ENCODE measurements around the gene KAT2B. TPM values are rescaled to one million over a fixed set of nuclear protein-coding genes. Genes with fewer than 3 reads are reported as not detected.

The KAT2B gene
- total and polyA plus RNA-seq, 10 donors: 13.6 to 64.3 (median 54.1) TPM

DNA sequence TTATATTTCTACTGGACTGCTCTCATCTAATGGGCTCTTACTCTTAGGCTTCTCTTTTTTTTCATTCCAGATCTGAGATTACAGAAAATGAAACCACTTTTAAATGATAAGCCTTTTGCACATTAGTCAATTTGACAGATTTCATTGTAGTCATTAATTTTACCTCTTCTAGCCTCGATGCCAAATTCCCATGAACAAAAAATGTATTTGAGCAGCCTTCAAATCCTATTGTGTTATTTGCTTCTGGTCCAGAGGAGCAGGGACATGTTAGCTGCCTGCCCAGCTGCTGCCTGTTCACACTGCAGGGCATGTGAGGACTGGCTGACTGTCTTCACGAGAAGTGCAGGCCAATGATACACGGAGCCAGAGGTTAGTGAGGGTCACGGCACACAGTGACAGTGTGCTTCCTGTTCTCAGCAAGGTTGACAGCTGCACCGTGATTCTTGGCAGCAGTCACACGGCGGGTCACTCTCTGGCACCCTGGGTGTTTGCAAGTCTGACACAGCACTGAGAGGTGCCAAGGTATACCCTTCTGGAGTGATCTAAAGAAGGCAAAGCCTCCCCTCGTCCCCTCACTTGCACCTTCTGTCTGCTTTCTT, 40.8 kb downstream of the KAT2B start:
- Histone ChIP-seq H3K27me3 (replicated peaks in 1 of 7) (no peaks in the 10 kb centered on the region), H3K4me1 (peaks cover 12 to 23% (median 17%) of the 10 kb centered on the region in 6 donors), H3K4me3 (no peak overlapping the region), H3K27ac (peak overlapping the region in 6 of 8 donors; percentile 16 to 68 (median 48)), H3K36me3 (peaks cover 0 to 39% (median 1%) of the 10 kb centered on the region in 6 donors), H3K9me3 (no peaks in the 10 kb centered on the region)
- intact Hi-C loops (cut with DNase I; ENCODE audit: low total_unique reads): no loop called here
- 14 to 22% (median 20%) methylated on average over 7 to 8 of the region's 8 CpGs for WGBS, 5 donors
- TF ChIP-seq POLR2AphosphoS5 (IDR thresholded peaks at IDR 0.05): peak; percentile 72 to 91 (median 89)
- TF ChIP-seq POLR2A (IDR thresholded peaks at IDR 0.05): no peak
- DNase-seq: peak; percentile 88

- no peak overlapping the region for H3K27ac ChIP-seq
- TF ChIP-seq POLR2A (IDR thresholded peaks at IDR 0.05): no peak
- TF ChIP-seq POLR2AphosphoS5 (IDR thresholded peaks at IDR 0.05): no peak
- TF ChIP-seq, protein P1, sequence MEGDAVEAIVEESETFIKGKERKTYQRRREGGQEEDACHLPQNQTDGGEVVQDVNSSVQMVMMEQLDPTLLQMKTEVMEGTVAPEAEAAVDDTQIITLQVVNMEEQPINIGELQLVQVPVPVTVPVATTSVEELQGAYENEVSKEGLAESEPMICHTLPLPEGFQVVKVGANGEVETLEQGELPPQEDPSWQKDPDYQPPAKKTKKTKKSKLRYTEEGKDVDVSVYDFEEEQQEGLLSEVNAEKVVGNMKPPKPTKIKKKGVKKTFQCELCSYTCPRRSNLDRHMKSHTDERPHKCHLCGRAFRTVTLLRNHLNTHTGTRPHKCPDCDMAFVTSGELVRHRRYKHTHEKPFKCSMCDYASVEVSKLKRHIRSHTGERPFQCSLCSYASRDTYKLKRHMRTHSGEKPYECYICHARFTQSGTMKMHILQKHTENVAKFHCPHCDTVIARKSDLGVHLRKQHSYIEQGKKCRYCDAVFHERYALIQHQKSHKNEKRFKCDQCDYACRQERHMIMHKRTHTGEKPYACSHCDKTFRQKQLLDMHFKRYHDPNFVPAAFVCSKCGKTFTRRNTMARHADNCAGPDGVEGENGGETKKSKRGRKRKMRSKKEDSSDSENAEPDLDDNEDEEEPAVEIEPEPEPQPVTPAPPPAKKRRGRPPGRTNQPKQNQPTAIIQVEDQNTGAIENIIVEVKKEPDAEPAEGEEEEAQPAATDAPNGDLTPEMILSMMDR (IDR thresholded peaks at IDR 0.05 in 8 of 11, conservative IDR thresholded peaks at IDR 0.05 in 3 of 11): no peak
- intact Hi-C loops (cut with DNase I; ENCODE audit: low total_unique reads): no loop called here
- no peak for DNase-seq
- no peak overlapping the region for H3K4me3 ChIP-seq
- H3K27me3 ChIP-seq (replicated peaks in 1 of 7): no peaks in the 10 kb centered on the region
- H3K9me3 ChIP-seq: no peaks in the 10 kb centered on the region
- peaks cover 0 to 39% (median 7%) of the 10 kb centered on the region in 6 donors for H3K36me3 ChIP-seq
- peaks cover 12 to 23% (median 17%) of the 10 kb centered on the region in 6 donors for H3K4me1 ChIP-seq
Measured at GRCh38 chr3:20083253-20083652, 43.0 kb downstream of the KAT2B start.

GRCh38 chr3:20083953-20084352, 43.7 kb downstream of the KAT2B start:
- Histone ChIP-seq H3K4me3 (no peak overlapping the region), H3K4me1 (peaks cover 12 to 23% (median 17%) of the 10 kb centered on the region in 6 donors), H3K36me3 (peaks cover 0 to 34% (median 7%) of the 10 kb centered on the region in 6 donors), H3K9me3 (peaks cover 0 to 3% (median 0%) of the 10 kb centered on the region in 8 donors), H3K27ac (no peak overlapping the region), H3K27me3 (replicated peaks in 1 of 7) (no peaks in the 10 kb centered on the region)
- TF ChIP-seq, protein P1 (IDR thresholded peaks at IDR 0.05 in 8 of 11, conservative IDR thresholded peaks at IDR 0.05 in 3 of 11): no peak
- no peak for TF ChIP-seq POLR2AphosphoS5 (IDR thresholded peaks at IDR 0.05)
- no peak for TF ChIP-seq POLR2A (IDR thresholded peaks at IDR 0.05)
- no peak for DNase-seq
- 95 to 100% (median 97%) methylated on average over 2 of the region's 2 CpGs for WGBS, 5 donors
- intact Hi-C loops (cut with DNase I; ENCODE audit: low total_unique reads): no loop called here

DNA sequence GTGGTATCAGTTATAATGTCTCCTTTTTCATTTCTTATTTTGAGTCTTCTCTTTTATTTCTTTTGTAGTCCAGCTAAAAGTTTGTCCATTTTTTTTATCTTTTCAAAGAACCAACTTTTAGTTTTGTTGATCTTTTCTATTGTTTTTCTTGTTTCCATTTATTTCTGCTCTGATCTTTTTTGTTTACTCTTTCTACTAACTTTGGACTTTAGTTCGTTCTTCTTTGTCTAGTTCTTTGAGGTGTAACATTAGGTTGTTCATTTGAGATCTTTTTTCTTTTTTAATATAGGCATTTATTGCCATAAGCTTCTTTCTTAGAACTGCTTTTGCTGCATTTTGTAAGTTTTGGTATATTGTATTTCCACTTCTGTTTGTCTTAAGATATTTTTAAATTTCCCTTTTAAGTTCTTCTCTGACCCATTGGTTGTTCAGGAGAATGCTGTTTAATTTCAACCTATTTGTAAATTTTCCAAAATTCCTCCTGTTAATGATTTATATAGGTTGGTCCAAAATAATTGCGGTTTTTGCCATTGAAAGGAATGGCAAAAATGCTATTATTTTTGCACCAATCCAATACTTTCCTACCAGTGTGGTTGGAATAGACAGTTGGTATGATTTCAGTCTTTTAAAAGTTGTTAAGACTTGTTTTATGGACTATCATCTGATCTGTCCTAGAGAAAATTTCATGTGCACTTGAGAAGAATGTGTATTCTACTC, 51.2 kb downstream of the KAT2B start:
- Histone ChIP-seq H3K9me3 (peaks cover 0 to 20% (median 16%) of the 10 kb centered on the region in 8 donors), H3K4me3 (no peak overlapping the region), H3K27ac (no peak overlapping the region), H3K4me1 (no peaks in the 10 kb centered on the region), H3K27me3 (replicated peaks in 1 of 7) (no peaks in the 10 kb centered on the region), H3K36me3 (peaks cover 0 to 67% (median 14%) of the 10 kb centered on the region in 6 donors)
- WGBS, 5 donors: 95 to 100% (median 97%) methylated on average over 2 of the region's 2 CpGs
- intact Hi-C loops (cut with DNase I; ENCODE audit: low total_unique reads): no loop called here
- no peak for DNase-seq
- no peak for TF ChIP-seq POLR2A (IDR thresholded peaks at IDR 0.05)

GRCh38 chr3:20095470-20095869, 55.2 kb downstream of the KAT2B start:
- Histone ChIP-seq H3K4me3 (no peak overlapping the region), H3K4me1 (peaks cover 0 to 8% (median 0%) of the 10 kb centered on the region in 6 donors), H3K27me3 (replicated peaks in 1 of 7) (no peaks in the 10 kb centered on the region), H3K27ac (no peak overlapping the region), H3K36me3 (peaks cover 0 to 84% (median 19%) of the 10 kb centered on the region in 6 donors), H3K9me3 (peaks cover 0 to 4% (median 2%) of the 10 kb centered on the region in 8 donors)
- 94 to 98% (median 95%) methylated on average over 4 of the region's 4 CpGs for WGBS, 5 donors
- no peak for DNase-seq
- no peak for TF ChIP-seq POLR2A (IDR thresholded peaks at IDR 0.05)
- TF ChIP-seq, protein P1 (IDR thresholded peaks at IDR 0.05 in 8 of 11, conservative IDR thresholded peaks at IDR 0.05 in 3 of 11): no peak
- TF ChIP-seq POLR2AphosphoS5 (IDR thresholded peaks at IDR 0.05): no peak
- intact Hi-C loops (cut with DNase I; ENCODE audit: low total_unique reads): no loop called here
